ENCODE data around the gene RTL3. TPM values are rescaled to one million over a fixed set of nuclear protein-coding genes. Genes with fewer than 3 reads are reported as not detected.
"Not testable (repeated sequence)": the region's sequence is repeated elsewhere in the genome, so short reads cannot be mapped to it uniquely, and the experiment has no call there.

The RTL3 gene, protein sequence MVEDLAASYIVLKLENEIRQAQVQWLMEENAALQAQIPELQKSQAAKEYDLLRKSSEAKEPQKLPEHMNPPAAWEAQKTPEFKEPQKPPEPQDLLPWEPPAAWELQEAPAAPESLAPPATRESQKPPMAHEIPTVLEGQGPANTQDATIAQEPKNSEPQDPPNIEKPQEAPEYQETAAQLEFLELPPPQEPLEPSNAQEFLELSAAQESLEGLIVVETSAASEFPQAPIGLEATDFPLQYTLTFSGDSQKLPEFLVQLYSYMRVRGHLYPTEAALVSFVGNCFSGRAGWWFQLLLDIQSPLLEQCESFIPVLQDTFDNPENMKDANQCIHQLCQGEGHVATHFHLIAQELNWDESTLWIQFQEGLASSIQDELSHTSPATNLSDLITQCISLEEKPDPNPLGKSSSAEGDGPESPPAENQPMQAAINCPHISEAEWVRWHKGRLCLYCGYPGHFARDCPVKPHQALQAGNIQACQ
- polyA plus RNA-seq (ENCODE audit: insufficient read length), result not detected
- long read RNA-seq, donor 1, result 0 reads
- long read RNA-seq, donor 2, result 0 reads
- long read RNA-seq, donor 3, result 0 reads
- long read RNA-seq, donor 4, result 0 reads
- long read RNA-seq, donor 5, result 0 reads
- long read RNA-seq, donor 6, result 0 reads
- long read RNA-seq, donor 7, result 0 reads
- long read RNA-seq, donor 8, result 0 reads

DNA sequence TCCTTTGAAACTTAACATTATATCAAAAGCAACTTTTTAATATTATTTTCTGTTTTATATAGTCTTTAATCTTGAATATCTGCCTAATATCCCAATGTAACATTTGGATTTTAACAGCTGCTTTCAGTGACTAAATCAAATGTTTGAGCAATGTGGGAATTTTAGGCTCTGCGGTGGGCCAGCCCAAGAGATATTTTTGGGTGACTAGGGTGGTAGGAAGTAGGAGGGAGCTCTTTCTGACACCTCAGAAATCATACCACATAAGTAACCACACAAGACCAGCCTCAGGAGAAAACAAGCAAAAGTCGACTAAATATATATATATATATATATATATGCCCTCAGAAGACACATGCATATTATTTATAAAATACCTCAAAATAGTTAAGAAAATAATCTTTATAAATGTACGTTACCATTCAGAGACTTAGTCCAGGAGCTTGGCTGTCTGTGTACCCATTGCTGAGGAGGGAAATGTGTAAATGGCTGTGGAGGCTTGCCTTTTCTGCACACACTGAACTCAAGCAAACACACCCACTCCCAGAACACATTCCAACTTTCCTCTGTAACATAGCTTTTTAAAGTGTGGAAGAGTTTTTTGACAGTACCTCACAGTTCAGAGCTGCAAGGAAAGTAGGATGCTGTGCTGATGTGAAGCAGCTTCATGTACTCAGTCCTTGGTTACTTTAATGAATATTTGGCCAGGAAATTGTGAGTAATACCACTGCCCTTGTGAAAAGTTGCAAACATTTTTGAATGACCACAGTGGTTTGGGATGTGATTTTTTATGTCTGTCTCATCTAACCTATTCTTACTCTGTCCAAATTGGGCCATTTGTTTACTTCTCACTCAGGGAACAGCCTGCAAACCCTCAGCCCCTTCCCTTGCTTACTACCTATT, at the start of gene RTL3:
TSS of gene RTL3 (minus strand) at position 484 of the 900 bp plus-strand sequence. CDS start 908 bp downstream, outside the sequence.
- no peak for DNase-seq

DNA sequence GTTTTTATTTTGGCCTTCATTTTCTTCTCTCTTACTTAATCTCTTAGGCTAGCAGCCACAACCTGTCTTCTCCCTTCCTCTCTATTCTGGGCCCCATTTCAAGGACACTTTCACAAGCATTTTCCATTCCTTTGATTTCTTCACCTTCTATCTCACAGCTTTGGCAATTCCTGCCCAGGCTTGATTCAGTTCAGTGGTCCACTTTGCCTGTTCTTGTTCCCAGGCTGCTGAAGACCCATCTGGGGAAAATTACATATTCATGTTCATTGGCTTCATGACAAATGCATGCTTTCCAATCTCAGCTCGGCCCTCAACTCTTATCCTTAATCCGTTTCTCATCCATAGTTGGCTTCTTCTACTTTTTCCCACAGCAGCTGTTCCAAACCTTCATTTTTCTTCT, 49.7 kb upstream of the RTL3 start:
- no peak for DNase-seq

DNA sequence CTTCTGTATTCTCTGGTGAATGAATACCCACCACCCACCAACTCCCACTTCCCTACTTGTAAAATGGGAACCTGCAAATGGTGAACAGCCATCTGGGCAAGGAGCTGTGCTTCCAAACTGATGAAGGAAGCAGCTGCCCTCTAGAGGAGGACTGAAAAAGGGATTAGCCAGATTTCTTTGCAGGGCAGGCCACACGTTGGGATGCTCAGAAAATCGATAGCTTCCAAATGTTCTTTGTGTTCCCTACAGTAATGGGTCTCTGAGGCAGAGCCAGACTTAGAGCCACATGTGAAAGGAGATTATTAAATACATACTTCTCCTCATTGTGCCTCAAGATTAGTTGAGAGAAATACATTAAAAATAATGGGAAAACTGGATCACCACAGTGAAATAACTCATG, 49.1 kb upstream of the RTL3 start:
- DNase-seq, result no peak

DNA sequence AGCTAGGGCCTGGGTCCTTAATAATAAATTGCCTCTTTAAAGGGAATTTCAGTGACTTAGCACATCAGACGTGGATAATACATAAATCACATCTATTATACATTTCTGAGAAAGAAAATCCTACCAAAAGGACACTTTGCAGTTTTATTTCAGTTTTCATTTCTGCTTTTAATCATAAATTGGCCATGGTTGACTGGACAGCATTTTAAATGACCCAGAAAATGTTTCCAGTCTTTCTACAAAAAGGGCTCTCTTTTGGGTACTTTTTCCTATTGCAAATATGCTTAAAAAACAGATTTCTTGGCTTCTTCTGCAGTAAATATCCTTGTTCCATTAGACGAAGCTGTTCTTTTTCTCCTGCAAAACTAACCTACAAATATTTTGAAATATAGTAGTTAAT, 46.9 kb upstream of the RTL3 start:
- no peak for DNase-seq

DNA sequence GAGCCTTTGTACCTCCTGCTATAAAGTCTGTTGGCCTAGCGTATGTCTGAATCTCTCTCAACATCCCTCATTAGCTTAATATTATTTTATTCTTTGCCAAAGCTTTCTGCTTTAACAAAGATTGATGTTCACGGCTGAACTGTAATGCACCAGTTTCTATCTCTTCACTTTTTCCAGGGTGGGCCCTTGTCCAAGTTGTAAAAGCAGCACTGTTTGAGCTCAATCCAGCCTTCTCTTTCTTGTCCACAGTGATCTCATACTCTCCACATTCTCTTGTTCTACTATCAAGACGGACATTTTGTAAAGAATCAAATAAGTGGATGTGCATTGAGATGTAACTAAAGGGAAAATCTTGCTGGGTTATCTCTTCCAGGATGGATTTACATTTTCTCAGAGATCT, 34.4 kb upstream of the RTL3 start:
- no peak for DNase-seq

DNA sequence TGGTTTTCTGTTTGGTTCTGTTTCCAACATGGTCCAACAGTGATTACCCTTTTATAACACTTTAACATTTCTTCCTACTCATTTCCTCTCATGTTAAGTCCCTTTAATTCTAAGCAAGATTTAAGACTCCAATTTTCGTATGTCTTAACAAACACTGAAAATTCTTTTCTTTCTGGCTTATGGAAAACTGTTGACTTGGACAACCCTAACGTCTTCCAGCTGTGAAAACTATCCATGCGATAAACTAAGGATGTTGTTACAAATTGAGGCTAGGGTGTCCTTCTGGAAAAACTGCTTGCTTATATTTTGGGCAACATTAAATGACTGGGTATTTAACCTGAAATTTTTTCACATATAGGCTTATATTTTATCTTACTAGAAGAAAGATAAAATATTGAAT, 33.9 kb upstream of the RTL3 start:
- DNase-seq, result no peak

DNA sequence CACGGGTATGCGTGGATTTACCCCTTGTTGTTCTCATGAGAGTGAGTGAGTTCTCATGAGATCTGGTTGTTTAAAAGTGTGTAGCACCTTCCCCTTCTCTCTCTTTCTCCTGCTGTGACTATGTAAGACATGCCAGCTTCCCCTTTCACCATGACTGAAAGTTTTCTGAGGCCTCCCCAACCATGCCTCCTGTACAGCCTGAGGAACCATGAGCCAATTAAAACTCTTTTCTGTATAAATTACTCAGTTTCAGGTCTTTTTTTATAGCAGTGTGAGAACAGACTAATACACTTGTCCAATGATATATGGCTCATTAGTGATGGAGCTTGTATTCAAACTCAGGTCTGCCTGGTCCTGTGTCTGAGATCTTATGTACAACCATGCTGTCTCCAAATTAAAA, 28.5 kb upstream of the RTL3 start:
- DNase-seq, result no peak

DNA sequence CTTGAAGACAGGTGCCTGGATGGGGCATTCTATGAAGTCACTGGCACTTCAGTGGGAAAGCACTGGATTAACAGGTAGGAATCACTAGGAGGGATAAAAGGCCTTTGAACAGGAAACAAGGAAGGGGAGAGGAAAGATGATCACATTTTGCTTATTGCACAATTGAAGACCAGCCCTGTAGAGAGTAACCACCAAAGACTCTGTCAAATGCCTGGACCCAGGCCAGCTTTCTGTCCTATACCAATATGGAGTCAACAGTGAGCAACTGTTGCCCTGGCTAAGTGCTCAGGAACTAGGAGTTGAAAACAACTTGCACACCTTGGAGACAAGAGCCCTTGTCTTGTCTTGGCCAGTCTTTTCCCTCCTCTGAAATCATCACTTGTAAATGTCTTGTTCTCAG, 14.1 kb upstream of the RTL3 start:
- DNase-seq, result no peak

DNA sequence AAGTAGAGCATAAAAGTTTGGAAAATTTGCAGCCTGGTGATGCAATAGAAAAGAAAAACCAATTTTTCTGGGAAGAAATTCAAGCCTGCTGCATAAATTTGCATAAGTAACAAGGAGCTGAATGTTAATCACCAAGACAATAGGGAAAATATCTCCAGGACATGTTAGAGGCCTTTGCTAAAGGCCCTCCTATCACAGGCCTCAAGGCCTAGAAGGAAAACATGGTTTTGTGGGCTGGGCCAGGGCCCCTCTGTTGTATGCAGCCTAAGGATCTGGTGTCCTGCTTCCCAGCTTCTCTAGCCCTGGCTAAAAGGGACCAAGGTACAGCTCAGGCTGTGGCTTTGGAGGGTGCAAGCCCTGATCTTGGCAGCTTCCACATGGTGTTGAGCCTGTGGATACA, 6.2 kb upstream of the RTL3 start:
- no peak for DNase-seq

DNA sequence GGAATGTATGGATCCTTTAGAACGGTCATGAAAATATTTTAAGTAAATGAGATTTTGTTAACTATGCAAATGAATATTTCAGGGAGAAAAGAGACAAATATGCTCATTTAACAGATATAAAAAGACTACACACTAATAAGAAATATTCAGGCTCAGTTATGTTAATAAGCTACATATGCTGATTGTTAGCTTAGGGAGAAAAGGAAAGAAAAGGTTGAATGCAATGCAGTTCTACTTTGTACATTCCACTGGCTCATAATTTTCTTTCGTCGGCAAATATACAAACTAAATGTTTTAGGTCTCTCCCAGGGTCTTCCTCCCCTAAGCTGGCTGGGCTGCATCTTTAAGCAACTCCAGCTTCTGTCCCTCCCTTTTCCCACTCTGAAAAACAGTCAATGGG, 2.7 kb upstream of the RTL3 start:
- no peak for DNase-seq

DNA sequence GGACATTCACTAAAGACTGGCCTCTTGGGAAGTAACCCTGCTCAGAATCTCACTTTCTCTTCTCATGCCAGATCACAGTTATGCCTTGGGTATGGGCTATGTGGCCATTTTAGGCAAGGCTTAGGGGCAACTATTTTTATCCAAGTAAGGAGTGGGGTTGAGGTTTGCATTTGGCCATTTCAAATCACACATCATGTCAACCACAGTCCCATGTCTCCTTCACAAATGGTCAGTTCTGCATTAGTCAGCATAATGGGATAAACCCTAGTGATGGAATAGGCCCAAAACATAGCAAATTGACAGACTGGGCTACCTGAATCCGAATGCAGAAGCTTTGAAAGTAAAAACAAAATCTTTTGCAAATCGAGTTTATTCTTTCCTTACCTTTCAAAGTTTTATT, 827 bp upstream of the RTL3 start:
- DNase-seq, result no peak

DNA sequence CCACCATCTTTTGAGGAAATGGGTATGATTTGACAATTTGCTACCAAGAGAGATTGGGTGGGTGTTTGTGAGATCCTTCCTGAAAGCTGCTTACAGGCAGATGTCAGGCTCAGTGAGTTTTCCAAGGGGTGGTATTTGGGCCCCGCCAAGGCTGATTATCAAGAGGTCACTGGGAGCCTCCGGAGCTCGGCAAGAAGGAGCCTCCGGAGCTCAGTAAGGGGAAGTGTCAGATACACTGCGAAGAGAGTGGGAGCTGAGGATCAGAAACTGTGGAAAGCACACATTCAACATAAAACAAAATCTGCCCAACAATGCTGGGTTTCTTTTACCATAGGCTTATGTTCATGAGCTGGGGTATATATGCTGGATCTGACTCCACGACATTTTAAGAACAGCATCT, 714 bp downstream of the RTL3 start:
- no peak for DNase-seq

DNA sequence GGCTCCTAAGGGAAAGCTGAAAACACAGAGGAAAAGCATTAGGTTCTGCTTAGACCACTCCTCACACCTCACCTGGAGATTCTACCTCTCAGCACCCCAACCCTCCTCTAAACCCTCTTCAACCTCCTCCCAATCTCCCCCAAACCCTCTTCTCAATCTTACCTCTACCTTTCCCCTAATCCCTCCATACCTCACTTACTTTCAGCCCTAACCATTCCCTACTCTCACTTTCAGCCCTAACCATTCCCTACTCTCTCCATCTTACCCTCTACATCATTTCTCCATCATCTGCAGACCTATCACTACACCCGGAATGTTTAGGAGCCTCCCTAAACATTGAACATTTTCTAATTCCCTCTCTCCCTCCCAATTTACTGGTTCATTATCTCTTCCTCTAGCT, 3.5 kb downstream of the RTL3 start:
- no peak for DNase-seq

DNA sequence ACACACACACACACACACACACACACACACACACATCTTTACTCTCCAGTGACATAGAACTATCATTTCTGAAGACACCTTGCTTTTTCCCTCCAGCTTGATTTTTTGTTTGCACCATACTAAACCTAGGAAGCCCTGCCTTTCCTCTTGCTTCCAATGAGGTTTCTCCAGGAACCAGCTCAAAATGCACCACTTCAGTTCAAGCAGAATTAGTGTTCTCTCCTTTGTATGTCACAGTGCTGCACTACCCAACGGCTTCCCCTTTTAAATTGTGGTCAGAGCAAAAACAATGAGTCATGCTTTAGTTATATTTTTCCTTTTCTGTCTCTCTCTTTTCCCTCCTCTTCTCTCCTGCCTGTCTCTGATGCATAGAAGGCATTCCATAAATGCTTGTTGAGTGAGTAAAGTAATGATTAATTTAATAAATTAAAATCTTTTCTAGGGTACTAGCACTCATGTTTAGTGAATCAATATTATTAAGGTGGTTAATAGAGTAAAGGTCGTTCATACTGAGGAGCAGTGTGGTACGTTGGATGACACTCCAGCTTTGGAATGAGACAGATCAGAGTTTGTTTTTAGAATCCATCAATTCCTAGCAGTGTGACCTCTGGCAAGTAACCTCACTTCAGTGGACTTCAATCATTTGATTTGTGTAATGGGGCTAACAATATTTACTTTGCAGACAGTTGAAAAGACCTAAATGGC, 5.9 kb downstream of the RTL3 start:
- no peak for DNase-seq

DNA sequence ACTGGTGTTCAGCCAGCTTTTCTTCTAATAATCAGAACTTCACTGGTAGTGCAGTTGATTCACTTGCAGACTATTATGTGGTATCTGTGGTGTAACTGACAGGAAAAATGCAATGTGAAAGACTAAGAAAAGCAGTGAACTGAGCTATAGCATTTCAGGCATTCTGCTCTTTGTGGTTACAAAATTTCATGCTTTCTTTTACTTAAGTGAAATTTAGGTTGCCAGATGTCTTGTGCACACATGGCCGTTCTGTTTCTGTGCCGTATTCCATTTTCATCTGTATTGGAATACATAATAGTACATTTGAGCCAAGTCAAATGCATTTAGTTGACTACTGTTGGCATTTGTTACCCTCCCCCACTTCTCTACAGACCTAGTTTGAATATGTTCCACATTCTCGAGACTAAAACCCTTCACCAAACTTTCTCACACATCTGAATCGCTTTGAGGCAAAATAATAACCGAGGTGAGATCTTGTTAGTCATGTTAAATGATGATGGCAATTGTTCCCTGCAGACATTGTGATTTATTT, 8.2 kb downstream of the RTL3 start:
- DNase-seq, result no peak

DNA sequence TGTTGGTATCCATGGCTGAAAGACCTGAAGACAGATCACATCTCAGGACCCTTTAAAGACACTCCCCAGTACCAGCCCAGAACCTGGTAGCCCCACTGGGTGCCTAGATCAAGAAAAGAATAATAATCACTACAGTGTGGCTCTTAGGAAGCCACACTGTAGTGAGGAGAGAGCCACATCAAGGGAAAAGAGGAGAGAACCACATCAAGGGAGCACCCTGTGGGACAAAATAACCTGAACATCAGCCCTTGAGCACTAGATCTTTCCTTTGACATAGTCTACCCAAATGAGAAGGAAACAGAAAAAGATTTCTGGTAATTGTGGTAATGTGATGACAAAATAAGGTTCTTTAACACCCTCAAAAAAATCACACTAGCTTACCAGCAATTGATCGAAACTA, 15.3 kb downstream of the RTL3 start:
- no peak for DNase-seq

DNA sequence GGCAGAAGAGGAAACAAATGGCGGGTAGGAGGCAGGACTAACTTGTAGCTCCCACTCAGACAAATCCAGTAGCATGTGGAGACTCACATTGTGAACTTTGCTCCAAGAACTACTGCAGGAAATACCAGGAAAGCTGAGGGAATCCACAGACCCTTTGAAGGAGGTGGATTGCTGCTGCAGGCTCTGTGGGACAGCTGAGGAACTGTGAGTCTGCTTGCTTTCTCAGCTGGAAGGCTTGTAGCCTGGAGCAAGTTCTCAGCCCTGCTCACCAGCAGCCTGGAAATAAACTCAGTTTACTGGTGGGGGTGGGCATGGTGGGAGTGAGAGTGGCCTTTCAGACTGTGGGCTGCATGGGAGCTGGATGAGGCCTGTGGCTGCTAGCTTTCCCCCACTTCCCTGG, 16.0 kb downstream of the RTL3 start:
- no peak for DNase-seq

DNA sequence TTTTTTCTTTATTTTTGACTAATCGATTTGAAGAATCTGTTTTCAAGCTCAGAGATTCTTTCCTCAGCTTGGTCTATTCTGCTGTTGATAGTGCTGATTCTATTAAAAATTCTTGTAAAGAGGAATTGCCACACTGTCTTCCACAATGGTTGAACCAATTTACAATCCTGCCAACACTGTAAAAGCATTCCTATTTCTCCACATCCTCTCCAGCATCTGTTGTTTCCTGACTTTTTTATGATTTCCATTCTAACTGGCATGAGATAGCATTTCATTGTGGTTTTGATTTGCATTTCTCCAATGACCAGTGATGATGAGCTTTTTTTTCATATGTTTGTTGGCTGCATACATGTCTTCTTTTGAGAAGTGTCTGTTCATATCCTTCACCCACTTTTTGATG, 23.0 kb downstream of the RTL3 start:
- not testable (repeated sequence) for DNase-seq

DNA sequence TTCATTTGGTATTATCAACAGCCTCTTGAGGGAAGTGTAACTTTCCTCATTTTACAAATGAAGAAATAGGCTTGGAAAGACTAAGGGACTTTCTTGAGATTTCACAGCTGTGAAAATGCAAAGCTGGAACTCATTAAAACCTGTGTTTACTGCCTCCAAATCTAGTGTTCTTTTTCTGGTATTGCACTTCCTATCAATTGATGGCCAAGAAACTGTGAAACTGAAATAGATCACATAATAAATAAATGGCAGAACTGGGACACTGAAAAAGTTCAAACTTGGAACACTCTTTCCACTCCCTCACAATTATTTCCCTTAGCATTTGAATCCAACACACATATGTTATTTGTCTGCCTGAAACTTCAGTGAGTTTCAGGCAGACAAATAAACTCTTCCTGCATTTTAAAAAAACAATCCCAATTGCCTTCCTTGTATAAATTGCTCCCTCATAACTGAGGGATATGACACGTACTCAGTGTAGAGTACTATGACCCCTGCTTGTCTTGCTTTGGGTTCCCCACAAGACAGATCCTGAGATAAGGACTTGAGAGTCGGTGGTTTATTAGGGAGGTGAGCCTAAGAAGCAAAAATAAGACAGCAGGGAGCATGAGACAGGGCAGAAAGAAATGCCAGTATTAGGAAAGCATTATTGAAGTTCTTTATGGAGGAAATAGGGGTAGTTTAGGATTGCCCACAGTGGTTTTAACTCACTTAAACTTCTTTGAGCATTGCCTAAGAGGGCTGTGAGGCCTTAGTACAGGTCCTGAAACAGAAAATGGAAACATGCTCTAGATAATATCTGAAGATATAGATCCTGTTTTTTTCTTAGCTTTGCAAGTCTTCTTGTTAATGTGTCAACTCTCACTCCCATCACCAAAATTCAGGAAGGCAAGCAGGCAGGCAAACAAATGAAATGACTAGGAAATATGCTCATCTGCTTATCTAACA, 33.9 kb downstream of the RTL3 start:
- peak; percentile 41 for DNase-seq

DNA sequence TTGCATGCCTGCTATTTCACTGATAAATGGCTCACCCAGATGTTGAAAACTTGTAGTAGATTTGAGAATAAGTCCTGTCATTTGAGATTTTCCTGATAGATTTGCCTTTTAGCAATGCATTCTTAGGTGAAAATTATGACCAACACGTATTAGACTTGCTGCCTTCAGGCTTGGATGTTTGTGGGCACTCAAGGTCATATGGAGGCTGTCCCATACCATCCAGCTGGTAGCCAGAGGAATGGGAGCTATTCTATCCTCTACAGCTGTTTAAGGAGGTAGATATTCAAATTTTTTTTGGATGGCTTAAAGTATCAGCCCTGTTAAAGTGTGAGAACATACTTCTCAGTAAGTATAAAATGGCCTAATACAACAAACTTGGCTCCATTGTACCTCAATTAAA, 34.7 kb downstream of the RTL3 start:
- DNase-seq, result no peak

DNA sequence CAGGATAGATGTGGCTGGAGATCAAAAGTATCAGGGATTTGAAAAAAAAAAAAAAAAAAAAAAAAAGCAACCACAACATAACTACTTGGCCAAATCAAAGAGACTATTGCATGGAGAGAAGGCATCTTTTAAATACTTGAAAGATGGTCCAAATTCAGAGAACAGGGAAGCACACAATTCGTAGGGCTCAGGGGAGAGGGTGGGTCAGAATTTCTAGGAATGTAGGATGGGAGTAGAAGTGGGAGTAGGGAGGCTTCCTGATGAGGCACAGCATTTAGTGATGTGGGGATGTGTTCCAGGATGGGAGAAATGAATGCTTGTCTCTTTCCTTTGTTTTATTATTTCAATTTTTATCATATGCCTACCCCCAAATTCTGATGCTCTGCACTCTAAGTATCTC, 36.3 kb downstream of the RTL3 start:
- no peak for DNase-seq
